Measurements from ENCODE around the gene CFAP58. TPM values are rescaled to one million over a fixed set of nuclear protein-coding genes. Genes with fewer than 3 reads are reported as not detected.

The CFAP58 gene
- total RNA-seq, 1 donor from 2014 or later = 0.53 TPM

DNA sequence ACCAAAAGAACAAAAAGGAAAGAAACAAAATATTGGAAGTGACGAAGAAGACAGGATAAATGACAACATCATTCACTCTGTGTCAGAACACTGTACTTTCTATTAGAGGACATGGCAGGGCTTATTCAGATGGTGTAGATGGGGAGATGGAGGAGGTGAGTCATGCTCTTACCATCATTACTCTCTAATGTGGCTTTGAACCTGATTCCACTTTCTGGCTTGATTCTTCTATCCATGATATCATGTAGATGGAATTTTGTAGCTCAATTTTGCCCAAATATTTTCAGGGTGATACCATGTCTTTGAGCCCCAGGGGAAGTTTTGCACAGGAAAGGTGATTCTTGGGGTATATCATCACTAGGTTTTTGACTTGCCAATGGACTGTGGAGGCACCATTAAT, 91.7 kb downstream of the CFAP58 start:
- FAIRE-seq (no peak), DNase-seq (ENCODE audit: low read depth) (peak; percentile 93)

DNA sequence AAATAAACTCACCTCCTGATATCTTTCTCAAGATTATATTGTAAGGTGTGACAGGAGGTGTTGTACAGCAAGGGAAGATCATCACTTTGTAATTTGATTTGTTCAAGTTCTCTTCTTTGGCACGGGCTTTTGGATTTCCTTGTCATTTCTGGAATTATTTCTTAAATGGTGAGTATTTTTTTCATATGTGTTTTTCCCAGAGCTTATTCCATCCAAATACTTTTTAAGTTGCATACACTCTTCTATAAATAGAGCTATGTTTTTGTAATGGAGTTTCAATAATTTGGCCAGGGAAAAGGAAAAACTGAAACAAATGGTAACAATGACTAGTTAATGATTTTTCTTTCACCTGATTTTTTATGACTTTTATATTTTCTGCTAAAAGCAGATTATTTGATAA, 92.5 kb downstream of the CFAP58 start:
- H3K4me3 ChIP-seq (ENCODE audit: low read depth, low read length) = no peak overlapping the region
- FAIRE-seq (no peak), DNase-seq (ENCODE audit: low read depth) (no peak)
- TF ChIP-seq, protein P1, sequence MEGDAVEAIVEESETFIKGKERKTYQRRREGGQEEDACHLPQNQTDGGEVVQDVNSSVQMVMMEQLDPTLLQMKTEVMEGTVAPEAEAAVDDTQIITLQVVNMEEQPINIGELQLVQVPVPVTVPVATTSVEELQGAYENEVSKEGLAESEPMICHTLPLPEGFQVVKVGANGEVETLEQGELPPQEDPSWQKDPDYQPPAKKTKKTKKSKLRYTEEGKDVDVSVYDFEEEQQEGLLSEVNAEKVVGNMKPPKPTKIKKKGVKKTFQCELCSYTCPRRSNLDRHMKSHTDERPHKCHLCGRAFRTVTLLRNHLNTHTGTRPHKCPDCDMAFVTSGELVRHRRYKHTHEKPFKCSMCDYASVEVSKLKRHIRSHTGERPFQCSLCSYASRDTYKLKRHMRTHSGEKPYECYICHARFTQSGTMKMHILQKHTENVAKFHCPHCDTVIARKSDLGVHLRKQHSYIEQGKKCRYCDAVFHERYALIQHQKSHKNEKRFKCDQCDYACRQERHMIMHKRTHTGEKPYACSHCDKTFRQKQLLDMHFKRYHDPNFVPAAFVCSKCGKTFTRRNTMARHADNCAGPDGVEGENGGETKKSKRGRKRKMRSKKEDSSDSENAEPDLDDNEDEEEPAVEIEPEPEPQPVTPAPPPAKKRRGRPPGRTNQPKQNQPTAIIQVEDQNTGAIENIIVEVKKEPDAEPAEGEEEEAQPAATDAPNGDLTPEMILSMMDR (IDR thresholded peaks at IDR 0.05; ENCODE audit: insufficient read depth, low read length, severe bottlenecking) = no peak
- H3K27me3 ChIP-seq (ENCODE audit: control insufficient read depth, insufficient read depth, low read length) = no peaks in the 10 kb centered on the region
- H3K36me3 ChIP-seq (ENCODE audit: control insufficient read depth, insufficient read depth, low read length) = no peaks in the 10 kb centered on the region

More for the DNA sequence above, 91.7 kb downstream of the CFAP58 start:
- TF ChIP-seq, protein P1 (IDR thresholded peaks at IDR 0.05; ENCODE audit: insufficient read depth, low read length, severe bottlenecking) = no peak
- H3K36me3 ChIP-seq (ENCODE audit: control insufficient read depth, insufficient read depth, low read length) = no peaks in the 10 kb centered on the region
- no peak overlapping the region for H3K4me3 ChIP-seq (ENCODE audit: low read depth, low read length)
- H3K27me3 ChIP-seq (ENCODE audit: control insufficient read depth, insufficient read depth, low read length) = no peaks in the 10 kb centered on the region

DNA sequence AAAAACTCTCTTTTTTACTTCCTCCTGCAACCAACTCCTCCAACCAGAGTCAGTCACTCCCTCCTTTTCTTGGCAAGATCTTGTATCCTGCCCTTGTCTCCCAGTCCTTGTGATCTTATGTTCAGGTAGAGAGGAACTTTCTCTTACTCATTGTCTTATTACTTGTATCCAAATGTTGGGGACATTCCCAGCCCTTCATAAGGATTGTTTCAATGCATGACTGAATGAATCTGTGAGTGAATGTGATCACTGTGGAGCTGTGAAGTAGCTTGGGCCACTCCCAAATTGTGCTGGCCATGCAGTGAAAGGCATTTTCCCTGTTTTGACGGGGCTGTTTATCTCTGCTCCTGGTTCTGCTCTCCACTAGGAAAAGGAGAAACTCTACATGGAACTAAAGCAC, 93.7 kb downstream of the CFAP58 start:
- TF ChIP-seq, protein P1 (IDR thresholded peaks at IDR 0.05; ENCODE audit: insufficient read depth, low read length, severe bottlenecking) = no peak
- DNase-seq (ENCODE audit: low read depth) (peak; percentile 41), FAIRE-seq (no peak)
- Histone ChIP-seq H3K4me3 (ENCODE audit: low read depth, low read length) (no peak overlapping the region), H3K36me3 (ENCODE audit: control insufficient read depth, insufficient read depth, low read length) (no peaks in the 10 kb centered on the region), H3K27me3 (ENCODE audit: control insufficient read depth, insufficient read depth, low read length) (no peaks in the 10 kb centered on the region)

DNA sequence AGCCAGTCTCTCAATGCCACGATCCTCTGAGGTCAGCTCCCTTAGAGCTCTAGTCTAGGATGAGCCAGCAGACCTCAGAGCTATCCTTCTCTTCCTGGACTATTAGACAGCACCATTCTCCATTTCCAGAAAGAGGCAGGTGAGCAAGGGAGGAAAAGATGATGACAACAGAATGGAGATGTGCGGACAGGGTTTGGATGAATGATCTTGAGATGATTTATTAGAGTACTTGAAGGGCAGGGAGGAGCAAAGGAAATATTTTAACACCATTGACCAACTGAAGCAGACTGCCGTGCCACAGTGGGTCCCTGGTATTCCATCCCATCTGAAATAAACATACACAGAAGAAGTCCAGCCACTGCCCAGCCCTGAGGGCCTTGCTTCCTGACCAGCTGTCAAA, 94.3 kb downstream of the CFAP58 start:
- Histone ChIP-seq H3K4me3 (ENCODE audit: low read depth, low read length) (no peak overlapping the region), H3K36me3 (ENCODE audit: control insufficient read depth, insufficient read depth, low read length) (no peaks in the 10 kb centered on the region), H3K27me3 (ENCODE audit: control insufficient read depth, insufficient read depth, low read length) (no peaks in the 10 kb centered on the region)
- DNase-seq (ENCODE audit: low read depth) = no peak
- TF ChIP-seq, protein P1 (IDR thresholded peaks at IDR 0.05; ENCODE audit: insufficient read depth, low read length, severe bottlenecking) = no peak
- no peak for FAIRE-seq

DNA sequence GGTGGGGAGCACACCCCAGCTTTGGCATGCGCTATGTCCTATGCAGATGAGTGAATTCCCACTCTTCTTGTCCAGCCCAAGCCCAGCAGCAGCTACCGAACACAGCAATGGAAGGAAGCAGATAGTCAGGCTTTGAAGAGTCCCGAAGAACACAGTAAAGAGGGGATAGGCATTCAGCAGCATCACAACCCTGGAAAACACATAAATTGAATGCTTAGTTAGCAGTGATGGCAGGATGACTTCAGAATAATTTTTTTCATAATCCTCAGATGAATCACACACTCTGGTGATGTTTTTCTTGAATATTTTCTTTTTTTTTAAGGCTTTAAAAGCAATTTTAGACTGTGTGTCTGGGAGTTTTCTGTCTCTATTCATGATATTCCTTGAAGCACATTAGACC, 95.8 kb downstream of the CFAP58 start:
- TF ChIP-seq, protein P1 (IDR thresholded peaks at IDR 0.05; ENCODE audit: insufficient read depth, low read length, severe bottlenecking) = no peak
- FAIRE-seq = no peak

DNA sequence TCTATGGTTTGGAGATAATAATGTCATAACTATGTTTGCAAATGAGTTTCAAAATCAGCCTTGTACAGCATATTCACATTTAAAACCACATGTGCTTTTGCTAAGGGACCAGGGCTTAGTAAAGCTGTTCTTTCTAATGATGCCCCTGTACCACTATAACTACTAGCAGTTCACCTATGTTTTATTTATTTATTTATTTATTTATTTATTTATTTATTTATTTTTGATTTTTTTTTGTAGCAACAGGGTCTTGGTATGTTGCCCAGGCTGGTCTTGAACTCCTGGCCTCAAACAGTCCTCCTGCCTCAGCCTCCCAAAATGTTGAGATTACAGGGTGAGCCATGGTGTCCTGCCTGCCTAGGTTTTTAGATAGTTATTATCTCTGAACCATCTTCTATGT, 96.9 kb downstream of the CFAP58 start:
- no peaks in the 10 kb centered on the region for H3K27me3 ChIP-seq (ENCODE audit: control insufficient read depth, insufficient read depth, low read length)
- DNase-seq (ENCODE audit: low read depth) = no peak
- no peak overlapping the region for H3K4me3 ChIP-seq (ENCODE audit: low read depth, low read length)
- TF ChIP-seq, protein P1 (IDR thresholded peaks at IDR 0.05; ENCODE audit: insufficient read depth, low read length, severe bottlenecking) = no peak
- H3K36me3 ChIP-seq (ENCODE audit: control insufficient read depth, insufficient read depth, low read length) = no peaks in the 10 kb centered on the region
- FAIRE-seq = no peak

More for the DNA sequence above, 95.8 kb downstream of the CFAP58 start:
- DNase-seq (ENCODE audit: low read depth) = peak; percentile 31
- Histone ChIP-seq H3K27me3 (ENCODE audit: control insufficient read depth, insufficient read depth, low read length) (no peaks in the 10 kb centered on the region), H3K36me3 (ENCODE audit: control insufficient read depth, insufficient read depth, low read length) (no peaks in the 10 kb centered on the region), H3K4me3 (ENCODE audit: low read depth, low read length) (no peak overlapping the region)

Data from bronchial epithelial cell (primary cell).